ENCODE results near the gene KRT25. TPM values are rescaled to one million over a fixed set of nuclear protein-coding genes. Genes with fewer than 3 reads are reported as not detected.

Gene KRT25
- total and polyA plus RNA-seq, 2 of the 8 experiments (the other 6 are each of a cell fraction or from before 2014, with no cell fraction given), result not detected

GRCh38 chr17:40717776-40718175, 37.4 kb downstream of the KRT25 start:
- Histone ChIP-seq H3K27me3 (replicated peaks in 1 of 4; ENCODE audit: control insufficient read depth in 3 of 4, extremely low read depth in 1 of 4, insufficient read depth in 3 of 4, low read length in 3 of 4) (no peaks in the 10 kb centered on the region), H4K8ac (ENCODE audit: extremely low read depth, insufficient read depth, low read length) (no peak overlapping the region), H2BK12ac (ENCODE audit: low read depth, low read length) (no peak overlapping the region), H3K4me2 (ENCODE audit: insufficient read depth in 1 of 2, low read depth in 2 of 2, low read length in 2 of 2) (no peak overlapping the region), H3K4ac (replicated peaks; ENCODE audit: insufficient read length, low read depth, low read length) (no peak overlapping the region), H3K79me1 (ENCODE audit: low read depth, low read length) (no peaks in the 10 kb centered on the region), H2AK5ac (ENCODE audit: low read depth, low read length) (no peak overlapping the region), H2BK5ac (ENCODE audit: low read depth, low read length) (no peak overlapping the region), H4K20me1 (replicated peaks in 1 of 2; ENCODE audit: control insufficient read depth in 1 of 2, insufficient read depth in 2 of 2, low read length in 2 of 2) (no peaks in the 10 kb centered on the region), H3K23ac (ENCODE audit: insufficient read length) (no peak overlapping the region), H3K9ac (replicated peaks in 1 of 4; ENCODE audit: extremely low read depth in 1 of 4, low read depth in 3 of 4, low read length in 3 of 4) (no peak overlapping the region), H3K9me3 (ENCODE audit: insufficient read depth in 2 of 2, low read depth in 1 of 2, low read length in 1 of 2) (no peaks in the 10 kb centered on the region; a peak in 1 of 4 replicates), H2AFZ (ENCODE audit: low read length) (no peak overlapping the region), H3K23me2 (ENCODE audit: low read depth, low read length) (no peaks in the 10 kb centered on the region), H4K5ac (ENCODE audit: insufficient read length, low read depth, low read length) (no peak overlapping the region), H3K79me2 (ENCODE audit: control insufficient read depth in 1 of 2, insufficient read depth in 2 of 2, low read length in 2 of 2) (no peaks in the 10 kb centered on the region), H4K91ac (replicated peaks; ENCODE audit: insufficient read length, low read length) (no peak overlapping the region), H2BK15ac (ENCODE audit: low read length) (no peak overlapping the region), H2BK20ac (ENCODE audit: low read length) (no peak overlapping the region), H3K4me3 (ENCODE audit: extremely low read depth in 1 of 4, insufficient read depth in 2 of 4, low read depth in 3 of 4, low read length in 4 of 4) (no peak overlapping the region), H2BK120ac (replicated peaks; ENCODE audit: low read depth, low read length) (no peak overlapping the region), H3K36me3 (ENCODE audit: control insufficient read depth in 2 of 4, insufficient read depth in 4 of 4, low read length in 3 of 4) (no peaks in the 10 kb centered on the region), H3K4me1 (replicated peaks in 1 of 4; ENCODE audit: control insufficient read depth in 3 of 4, insufficient read depth in 4 of 4, low read length in 3 of 4) (no peaks in the 10 kb centered on the region), H3K18ac (ENCODE audit: extremely low read depth, low read length) (no peak overlapping the region), H3K27ac (ENCODE audit: low read depth, low read length) (no peak overlapping the region), H3K14ac (ENCODE audit: insufficient read length) (no peak overlapping the region), H3K56ac (replicated peaks; ENCODE audit: insufficient read length, low read depth, low read length) (no peak overlapping the region)
- ChIA-PET CTCF (ENCODE audit: partially characterized antibody) (interaction anchor here (0.7 to 1.5 kb wide), 3 partner anchors 10 to 88 kb away, joined by 3 to 4 read pairs (median 3); no protein-coding TSS in a partner anchor), POLR2A (ENCODE audit: partially characterized antibody) (no interaction called here)
- no peak for DNase-seq (ENCODE audit: low read depth in 1 of 2, low spot score in 2 of 2)
- WGBS, 2 experiments (ENCODE audit: extremely low coverage in 1 of 2, insufficient coverage in 1 of 2, insufficient read length in 1 of 2, insufficient replicate concordance in 2 of 2, low coverage in 1 of 2, low lambda C conversion rate in 2 of 2, missing lambda C conversion rate in 1 of 2), result 83% methylated on average over 3 of the region's 3 CpGs; no CpG with 5 or more reads in 1 of the 2 experiments
- no peak for FAIRE-seq
- TF ChIP-seq TAF7 (optimal IDR thresholded peaks at IDR 0.05; ENCODE audit: borderline replicate concordance, low read depth, low read length) (no peak), PHF8 (conservative IDR thresholded peaks at IDR 0.05; ENCODE audit: low read depth, low read length) (no peak), ATF2 (IDR thresholded peaks at IDR 0.05; ENCODE audit: low read length) (no peak), SP2 (IDR thresholded peaks at IDR 0.05; ENCODE audit: low read length) (no peak), E2F6 (IDR thresholded peaks at IDR 0.05) (no peak), RXRA (IDR thresholded peaks at IDR 0.05; ENCODE audit: insufficient read depth, low read depth, low read length) (no peak), JUND (IDR thresholded peaks at IDR 0.05; ENCODE audit: low read length) (no peak), GTF2F1 (IDR thresholded peaks at IDR 0.05; ENCODE audit: borderline replicate concordance, low read depth, low read length) (no peak), ATF3 (IDR thresholded peaks at IDR 0.05; ENCODE audit: insufficient read depth, low read depth, low read length) (no peak), SRF (IDR thresholded peaks at IDR 0.05; ENCODE audit: low read depth, low read length) (no peak), SAP30 (IDR thresholded peaks at IDR 0.05; ENCODE audit: insufficient read depth, insufficient replicate concordance, low read length) (no peak)
